SU-DHL-6 (cell line): ENCODE data around the gene GRM5.
"Not testable (repeated sequence)": the region's sequence is repeated elsewhere in the genome, so short reads cannot be mapped to it uniquely, and the experiment has no call there.

Experiments used
- H2AFZ ChIP-seq: fragments of 200-600 bp; sonication (generic); 2 replicates; pipeline ENCODE4 v1.6.1; 2014; ENCODE audit warnings: low read depth, mild to moderate bottlenecking, moderate library complexity, mixed read lengths, antibody characterized with exemption, low read length; ENCODE audit not compliant: severe bottlenecking
- H3F3A ChIP-seq: fragments of 200-600 bp; shearing (Covaris generic); 2 replicates; pipeline ENCODE4 v1.6.0; 2016; ENCODE audit warnings: antibody characterized with exemption, mild to moderate bottlenecking; ENCODE audit not compliant: insufficient read depth
- H3K27ac ChIP-seq: fragments of 200-600 bp; sonication (generic); 2 replicates; pipeline ENCODE4 v1.5.1; 2016; ENCODE audit warnings: low read depth, mild to moderate bottlenecking, low read length, moderate library complexity, mixed read lengths
- H3K27me3 ChIP-seq: fragments of 200-600 bp; sonication (generic), shearing (Covaris generic); 2 replicates; pipeline ENCODE4 v1.6.0; 2014; ENCODE audit warnings: mild to moderate bottlenecking, low read length
- H3K36me3 ChIP-seq: fragments of 200-600 bp; sonication (generic); 2 replicates; pipeline ENCODE4 v1.6.1; 2014; ENCODE audit warnings: mild to moderate bottlenecking, low read length, mixed read lengths
- H3K4me2 ChIP-seq: fragments of 300-600, 200-600 bp; shearing (Covaris generic), sonication (generic); 2 replicates; pipeline ENCODE4 v1.6.0; 2014; ENCODE audit warnings: low read length, low read depth, mild to moderate bottlenecking; ENCODE audit not compliant: poor library complexity, severe bottlenecking
- H3K4me3 ChIP-seq: fragments of 200-600 bp; sonication (generic); 2 replicates; pipeline ENCODE4 v1.5.1; 2014; ENCODE audit warnings: antibody characterized with exemption, low read length, mild to moderate bottlenecking, mixed read lengths; ENCODE audit not compliant: insufficient read depth, poor library complexity, severe bottlenecking
- H3K79me2 ChIP-seq: fragments of 200-600 bp; sonication (generic); 2 replicates; pipeline ENCODE4 v1.6.1; 2014; ENCODE audit warnings: mild to moderate bottlenecking, low read length, moderate library complexity; ENCODE audit not compliant: insufficient read depth
- H3K9ac ChIP-seq: fragments of 200-600 bp; sonication (generic); 2 replicates; pipeline ENCODE4 v1.7.0; 2014; ENCODE audit warnings: mild to moderate bottlenecking, low read length
- H3K9me2 ChIP-seq: fragments of 200-600 bp; sonication (generic); replicated peaks from 2 replicates; pipeline ENCODE4 v1.6.1; 2014; ENCODE audit warnings: low read length; ENCODE audit not compliant: insufficient read depth
- H3K9me3 ChIP-seq: fragments of 200-600 bp; sonication (generic); 2 replicates; pipeline ENCODE4 v1.6.1; 2014; ENCODE audit warnings: low read length, mixed read lengths; ENCODE audit not compliant: insufficient read depth
- H4K20me1 ChIP-seq: fragments of 200-600 bp; sonication (generic); 2 replicates; pipeline ENCODE4 v1.6.1; 2014; ENCODE audit warnings: low read depth, mild to moderate bottlenecking, antibody characterized with exemption, low read length, moderate library complexity, mixed read lengths
- EZH2phosphoT487 ChIP-seq: fragments of 200-600 bp; sonication (generic), shearing (Covaris generic); conservative IDR thresholded peaks from 2 replicates; pipeline ENCODE4 v1.6.1; 2018; ENCODE audit warnings: mild to moderate bottlenecking, antibody characterized with exemption, low read length, moderate library complexity, mixed read lengths
- TF ChIP-seq, protein P1 (sequence below): fragments of 200-600 bp; sonication (generic); IDR thresholded peaks from one replicate; pipeline ENCODE4 v1.5.1; 2017; ENCODE audit warnings: antibody characterized with exemption, mild to moderate bottlenecking, low read length, moderate library complexity; ENCODE audit not compliant: insufficient read depth, poor library complexity, severe bottlenecking

GRM5 gene

DNA sequence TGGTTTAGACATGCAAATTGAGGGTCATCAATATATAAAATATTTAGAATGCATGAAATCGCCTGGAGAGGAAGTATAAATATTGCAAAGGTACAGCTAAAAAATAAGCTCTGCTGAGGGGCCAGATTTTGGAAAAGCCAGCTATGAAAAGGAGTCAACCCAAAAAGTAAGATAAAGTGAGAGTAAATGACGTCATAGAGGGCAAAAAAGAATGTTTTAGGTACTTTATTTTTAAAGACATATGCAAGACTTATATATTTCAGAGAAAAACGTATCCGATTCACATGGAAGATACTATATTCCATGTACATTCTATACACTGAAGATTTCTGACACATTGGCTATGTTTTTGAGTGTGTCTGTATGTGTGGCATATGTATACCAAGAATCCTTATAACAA, 13.6 kb downstream of the GRM5 start:
- H3K9me2 ChIP-seq: no peaks in the 10 kb centered on the region
- H3K36me3 ChIP-seq: no peaks in the 10 kb centered on the region
- H3K4me2 ChIP-seq: no peak overlapping the region
- H3K4me3 ChIP-seq: no peak overlapping the region
- H3K27me3 ChIP-seq: no peaks in the 10 kb centered on the region
- H3K79me2 ChIP-seq: no peaks in the 10 kb centered on the region
- no peaks in the 10 kb centered on the region for H4K20me1 ChIP-seq
- H3K9me3 ChIP-seq: no peaks in the 10 kb centered on the region
- TF ChIP-seq, protein P1, sequence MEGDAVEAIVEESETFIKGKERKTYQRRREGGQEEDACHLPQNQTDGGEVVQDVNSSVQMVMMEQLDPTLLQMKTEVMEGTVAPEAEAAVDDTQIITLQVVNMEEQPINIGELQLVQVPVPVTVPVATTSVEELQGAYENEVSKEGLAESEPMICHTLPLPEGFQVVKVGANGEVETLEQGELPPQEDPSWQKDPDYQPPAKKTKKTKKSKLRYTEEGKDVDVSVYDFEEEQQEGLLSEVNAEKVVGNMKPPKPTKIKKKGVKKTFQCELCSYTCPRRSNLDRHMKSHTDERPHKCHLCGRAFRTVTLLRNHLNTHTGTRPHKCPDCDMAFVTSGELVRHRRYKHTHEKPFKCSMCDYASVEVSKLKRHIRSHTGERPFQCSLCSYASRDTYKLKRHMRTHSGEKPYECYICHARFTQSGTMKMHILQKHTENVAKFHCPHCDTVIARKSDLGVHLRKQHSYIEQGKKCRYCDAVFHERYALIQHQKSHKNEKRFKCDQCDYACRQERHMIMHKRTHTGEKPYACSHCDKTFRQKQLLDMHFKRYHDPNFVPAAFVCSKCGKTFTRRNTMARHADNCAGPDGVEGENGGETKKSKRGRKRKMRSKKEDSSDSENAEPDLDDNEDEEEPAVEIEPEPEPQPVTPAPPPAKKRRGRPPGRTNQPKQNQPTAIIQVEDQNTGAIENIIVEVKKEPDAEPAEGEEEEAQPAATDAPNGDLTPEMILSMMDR: no peak
- TF ChIP-seq EZH2phosphoT487: no peak
- no peak overlapping the region for H3K27ac ChIP-seq
- H2AFZ ChIP-seq: no peak overlapping the region
- H3K9ac ChIP-seq: no peak overlapping the region
- no peaks in the 10 kb centered on the region for H3F3A ChIP-seq

DNA sequence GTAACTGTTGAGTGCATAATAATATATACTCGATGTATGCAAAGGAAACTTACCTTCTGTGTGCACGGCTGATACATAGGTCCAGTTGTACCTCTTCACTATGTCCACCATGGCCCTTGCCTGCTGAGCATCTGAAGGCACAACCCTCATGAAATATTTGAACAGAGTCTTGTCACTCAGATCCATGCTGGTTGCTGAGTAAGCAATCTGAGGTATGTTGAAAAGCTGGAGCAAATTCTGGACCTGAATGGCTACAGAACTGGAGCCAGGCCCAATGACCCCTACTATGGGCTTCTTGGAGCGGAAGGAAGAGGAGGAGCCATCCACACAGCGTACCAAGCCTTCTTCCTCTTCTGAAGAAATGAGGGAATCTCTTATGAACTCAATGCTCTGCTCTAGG, 18.6 kb downstream of the GRM5 start:
- not testable (repeated sequence) for H3K27me3 ChIP-seq, H3F3A ChIP-seq, H3K9ac ChIP-seq, H3K36me3 ChIP-seq, H4K20me1 ChIP-seq, H3K9me3 ChIP-seq, H3K79me2 ChIP-seq, H2AFZ ChIP-seq, H3K27ac ChIP-seq, H3K9me2 ChIP-seq, H3K4me3 ChIP-seq, H3K4me2 ChIP-seq

DNA sequence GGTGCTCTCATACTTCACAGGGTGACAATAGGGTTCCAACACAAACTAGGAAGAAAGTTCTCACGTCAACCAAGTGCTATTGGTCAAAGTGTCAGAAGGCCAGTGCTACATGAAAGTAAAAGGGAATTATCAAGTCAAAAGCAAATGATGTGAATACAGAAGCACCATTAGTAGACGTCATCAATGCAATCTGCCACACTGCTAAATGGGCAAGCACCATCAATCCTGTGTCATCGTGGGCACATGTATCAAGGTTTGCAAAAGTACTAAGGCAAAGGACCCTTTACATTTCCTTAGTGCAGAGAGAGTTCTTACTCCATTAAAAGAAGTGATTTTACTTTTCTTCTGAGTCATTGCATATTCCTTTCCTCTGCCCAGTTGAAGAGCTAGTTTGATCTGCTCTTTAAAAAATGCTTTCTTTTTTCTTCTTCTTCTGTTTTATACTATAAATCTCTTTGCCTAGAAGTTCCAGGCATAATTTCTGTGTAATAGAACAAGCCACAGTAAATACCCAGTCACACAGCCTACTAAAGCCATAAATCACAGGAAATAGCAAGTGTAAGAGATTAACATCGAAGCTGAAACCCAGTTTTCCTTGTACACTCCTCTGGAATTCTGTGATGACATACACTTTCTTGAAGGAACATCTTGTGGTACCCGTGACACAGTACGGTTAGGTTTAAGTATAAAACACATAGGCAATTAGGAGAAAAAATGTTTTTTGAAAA, 21.8 kb downstream of the GRM5 start:
- not testable (repeated sequence) for H3K27me3 ChIP-seq, H3K79me2 ChIP-seq, H3K27ac ChIP-seq, H3K4me3 ChIP-seq, H3K9me3 ChIP-seq, H2AFZ ChIP-seq, H3K9ac ChIP-seq, H3K9me2 ChIP-seq, H3K36me3 ChIP-seq, H3K4me2 ChIP-seq, H4K20me1 ChIP-seq, H3F3A ChIP-seq

GRCh38 chr11:89029671-89030070, 36.1 kb downstream of the GRM5 start:
- not testable (repeated sequence) for H3K9me3 ChIP-seq, H2AFZ ChIP-seq, H3F3A ChIP-seq, H3K36me3 ChIP-seq, H3K9ac ChIP-seq, H3K4me2 ChIP-seq, H3K27ac ChIP-seq, H3K79me2 ChIP-seq, H3K27me3 ChIP-seq, H4K20me1 ChIP-seq, H3K9me2 ChIP-seq, H3K4me3 ChIP-seq

DNA sequence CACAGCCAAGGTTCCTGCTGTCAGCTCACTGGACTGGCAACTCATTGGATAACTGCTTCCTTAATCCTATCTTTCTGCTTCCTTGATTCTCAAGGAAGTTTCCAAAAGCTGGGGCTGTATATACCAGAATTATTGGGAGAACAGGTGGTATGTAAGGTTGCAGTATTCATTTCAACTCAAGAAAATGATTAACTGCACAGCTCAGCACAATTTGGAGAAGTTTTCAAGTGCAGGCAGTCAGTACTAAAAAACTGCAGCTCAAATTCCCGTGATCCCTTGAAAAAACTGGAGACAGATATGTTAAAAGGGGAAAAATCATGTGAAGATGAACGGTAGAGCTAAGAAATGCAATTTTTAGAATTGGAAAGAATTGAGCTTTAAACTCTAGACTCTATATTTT, 44.4 kb downstream of the GRM5 start:
- TF ChIP-seq EZH2phosphoT487: no peak
- TF ChIP-seq, protein P1: no peak
- Histone ChIP-seq H3K27ac (no peak overlapping the region), H4K20me1 (no peaks in the 10 kb centered on the region), H3K9me2 (no peaks in the 10 kb centered on the region), H3K36me3 (no peaks in the 10 kb centered on the region), H3K9me3 (no peaks in the 10 kb centered on the region), H3K9ac (no peak overlapping the region), H3K27me3 (no peaks in the 10 kb centered on the region), H2AFZ (no peak overlapping the region), H3K4me3 (no peak overlapping the region), H3F3A (no peaks in the 10 kb centered on the region), H3K4me2 (no peak overlapping the region), H3K79me2 (no peaks in the 10 kb centered on the region)

GRCh38 chr11:89019827-89020547, 45.8 kb downstream of the GRM5 start:
- not testable (repeated sequence) for H3K36me3 ChIP-seq, H3K4me3 ChIP-seq, H3K9me3 ChIP-seq, H3K27ac ChIP-seq, H3K9ac ChIP-seq, H4K20me1 ChIP-seq, H2AFZ ChIP-seq, H3K27me3 ChIP-seq, H3K79me2 ChIP-seq, H3F3A ChIP-seq, H3K9me2 ChIP-seq, H3K4me2 ChIP-seq
